Cardiac fibroblast (primary cell): Measurements from ENCODE around the gene PAX5.

Experiments
- DNase-seq, 2 donors: peaks; one replicate each; pipeline versions ENCODE4 v3.0.0 to v3.0.0-alpha.2; 2010; ENCODE audit warnings: low read depth in 2 of 2
- H3K4me3 ChIP-seq, 2 donors: replicated peaks in 1 of 2; 1 replicate in 1 of 2; 2 replicates in 1 of 2; pipeline ENCODE4 v1.5.1; 2011; ENCODE audit warnings: low read depth in 2 of 2, low read length in 2 of 2, mild to moderate bottlenecking in 2 of 2, moderate library complexity in 1 of 2
- CTCF ChIP-seq: IDR thresholded peaks from one replicate; pipeline ENCODE4 v1.5.1; 2011; ENCODE audit warnings: low read depth, mild to moderate bottlenecking, low read length, inconsistent platforms

Gene PAX5

DNA sequence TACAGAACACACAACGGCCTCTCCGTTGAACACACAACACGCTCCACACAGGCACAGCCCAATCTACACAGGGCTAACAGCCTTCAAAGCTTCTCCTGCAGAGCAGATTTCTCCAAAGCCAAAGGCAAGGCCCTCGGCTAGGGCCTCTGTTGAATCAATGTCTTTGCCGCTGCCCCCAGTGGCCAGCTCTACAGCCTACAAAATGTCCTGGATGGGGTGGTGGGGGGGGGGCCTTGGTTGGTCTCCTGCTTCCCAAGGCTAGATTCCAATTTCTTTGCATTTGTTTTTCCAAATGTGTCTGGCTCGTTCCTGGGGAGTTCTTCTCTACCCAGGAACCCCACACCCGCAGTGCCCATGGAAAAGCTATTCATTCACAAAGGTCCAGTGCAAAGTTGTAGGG is 167.2 kb downstream of the PAX5 start:
- no peak for DNase-seq
- TF ChIP-seq CTCF: peak; percentile 3
- no peak overlapping the region for H3K4me3 ChIP-seq

DNA sequence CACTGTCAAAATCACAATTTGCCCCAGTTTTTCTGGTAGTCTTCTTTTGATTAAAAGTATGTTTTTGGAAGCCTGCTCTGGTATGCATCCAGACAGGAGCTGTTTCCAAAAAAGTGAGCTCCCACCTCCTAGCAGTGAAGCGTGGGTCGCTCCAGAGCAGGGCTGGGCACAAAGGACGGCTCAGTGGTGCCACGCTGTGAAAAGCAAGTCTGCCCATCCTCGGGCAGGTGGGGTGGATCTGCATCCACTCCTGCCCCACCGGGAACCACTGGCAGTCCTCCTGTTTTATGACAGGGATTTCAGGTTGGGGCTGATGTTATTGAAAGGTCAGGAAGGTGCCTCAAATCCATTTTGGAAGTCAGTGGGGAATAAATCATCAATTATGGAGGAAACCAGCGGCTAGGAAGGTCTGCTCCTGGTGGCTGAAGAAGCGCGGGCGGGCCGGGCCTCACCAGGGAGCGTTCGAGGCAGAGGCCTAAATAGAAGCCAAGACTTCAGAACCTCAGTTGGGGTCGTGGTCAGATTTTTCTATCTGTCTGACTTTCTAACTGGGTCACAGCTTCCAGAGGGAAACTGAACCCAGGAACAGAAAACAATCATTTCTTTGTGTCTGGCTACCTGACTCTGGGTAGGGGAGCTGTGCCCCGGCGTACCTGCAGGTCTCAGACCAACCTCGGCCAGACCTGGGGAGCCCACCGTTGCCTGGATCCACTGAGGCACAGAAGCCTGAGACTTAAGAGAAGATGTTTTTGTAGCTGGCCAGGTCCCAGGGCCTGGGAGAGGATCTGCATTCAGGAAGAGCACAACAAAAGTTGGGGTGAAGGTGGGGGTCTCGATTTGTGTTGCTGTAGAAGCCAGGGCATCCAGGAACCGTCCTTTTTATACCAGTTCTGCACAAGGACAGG is 168.1 kb downstream of the PAX5 start:
- H3K4me3 ChIP-seq: no peak overlapping the region
- DNase-seq: no peak
- TF ChIP-seq CTCF: no peak

- no peak for TF ChIP-seq CTCF
- H3K4me3 ChIP-seq: no peak overlapping the region
- no peak for DNase-seq
Observed at GRCh38 chr9:36864491-36865410, 169.3 kb downstream of the PAX5 start.

GRCh38 chr9:36862206-36863145 is 171.6 kb downstream of the PAX5 start:
- peak; percentile 82 for TF ChIP-seq CTCF
- peak; percentile 50 to 54 for DNase-seq

DNA sequence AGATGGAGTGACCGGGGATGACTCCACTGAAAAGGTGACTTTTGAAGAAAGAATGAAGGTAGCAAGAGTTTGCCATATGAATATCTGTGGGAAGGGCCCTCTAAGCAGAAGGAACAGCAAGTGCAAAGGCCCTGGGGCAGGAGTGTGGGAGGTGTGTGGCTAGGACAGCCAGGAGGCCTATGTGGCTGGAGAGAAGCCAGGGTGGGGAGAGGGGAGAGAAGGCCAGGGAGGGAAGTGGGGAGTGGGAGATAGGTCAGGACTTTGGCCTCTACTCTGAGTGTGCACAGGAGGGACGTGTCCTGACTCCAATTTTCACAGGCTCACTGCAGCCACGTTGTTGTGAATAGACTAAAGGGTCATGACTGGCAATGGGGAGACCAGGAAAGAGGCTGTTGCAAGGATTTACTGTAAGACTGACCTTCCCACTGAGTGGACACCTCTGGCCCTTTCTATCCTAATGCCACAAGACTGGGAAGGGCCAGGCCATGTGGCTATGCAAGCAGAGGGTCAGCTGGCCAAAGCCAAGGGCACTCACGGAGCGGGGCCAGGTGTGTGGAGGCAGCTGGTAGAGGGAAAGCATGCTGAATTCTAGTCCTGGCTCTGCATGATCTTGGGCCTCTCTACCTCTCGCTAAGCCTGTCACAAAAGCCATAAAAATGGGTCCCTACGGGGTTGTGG is 172.4 kb downstream of the PAX5 start:
- no peak for TF ChIP-seq CTCF
- no peak overlapping the region for H3K4me3 ChIP-seq
- DNase-seq: no peak

More at GRCh38 chr9:36862206-36863145, 171.6 kb downstream of the PAX5 start:
- no peak overlapping the region for H3K4me3 ChIP-seq
